ENCODE measurements around the gene ANGPTL4. TPM values are rescaled to one million over a fixed set of nuclear protein-coding genes. Genes with fewer than 3 reads are reported as not detected.

ANGPTL4 gene
- total and polyA plus RNA-seq, 9 of the 15 experiments (the other 6 are each of a cell fraction or from before 2014, with no cell fraction given), result 0.05 to 0.77 (median 0.22) TPM; not detected in 4

- peak in 1 of 2 experiments; percentile 65 for TF ChIP-seq AFF1 (IDR thresholded peaks at IDR 0.05; ENCODE audit: low read depth in 1 of 2, partially characterized antibody in 2 of 2)
- peak; percentile 72; the same call in 1 of the 2 replicates for TF ChIP-seq DIDO1 (tag; IDR thresholded peaks at IDR 0.05; ENCODE audit: low read depth)
- peak; percentile 48 to 62; a peak in 3 of 4 replicates for TF ChIP-seq NRF1 (conservative IDR thresholded peaks at IDR 0.05 in 1 of 2, IDR thresholded peaks at IDR 0.05 in 1 of 2)
- no peak; the same call in 1 of the 2 replicates for TF ChIP-seq ARID4B (CRISPR knock-in tag; IDR thresholded peaks at IDR 0.05)
- no peak for TF ChIP-seq ZNF408 (CRISPR knock-in tag; IDR thresholded peaks at IDR 0.05; ENCODE audit: low read depth)
- TF ChIP-seq PHTF2 (CRISPR knock-in tag; IDR thresholded peaks at IDR 0.05), result no peak
- peak; percentile 90 for TF ChIP-seq POLR2B (IDR thresholded peaks at IDR 0.05; ENCODE audit: low read depth, partially characterized antibody)
- TF ChIP-seq MYNN (IDR thresholded peaks at IDR 0.05), result 0 out of 2 replicates have a peak, but pooled peaks have one; percentile 47
- TF ChIP-seq MYNN (CRISPR knock-in tag; IDR thresholded peaks at IDR 0.05), result no peak
- TF ChIP-seq CUX1 (CRISPR knock-in tag; IDR thresholded peaks at IDR 0.05), result no peak
- TF ChIP-seq IRF1 (CRISPR knock-in tag; IDR thresholded peaks at IDR 0.05; ENCODE audit: borderline replicate concordance), result no peak
These were observed 42.6 kb upstream of the ANGPTL4 start, which contains the start of the genes NDUFA7 and RPS28 (continued) for GRCh38 chr19:8321067-8321985.
